ENCODE measurements around the gene AKR7A3. TPM values are rescaled to one million over a fixed set of nuclear protein-coding genes. Genes with fewer than 3 reads are reported as not detected.
"Not testable (repeated sequence)": the region's sequence is repeated elsewhere in the genome, so short reads cannot be mapped to it uniquely, and the experiment has no call there.

AKR7A3 gene
- total and polyA plus RNA-seq, 9 of the 15 experiments (the other 6 are each of a cell fraction or from before 2014, with no cell fraction given) = 0.04 to 1.5 (median 0.44) TPM; not detected in 1

GRCh38 chr1:19305880-19306279 is 17.3 kb upstream of the AKR7A3 start:
- ATAC-seq (no peak), DNase-seq (ENCODE audit: extremely low read depth in 1 of 4, low spot score in 3 of 4) (no peak), FAIRE-seq (no peak)
- Histone ChIP-seq H3K4me1 (replicated peaks in 1 of 2; ENCODE audit: control insufficient read depth in 2 of 2, insufficient read depth in 2 of 2, low read length in 2 of 2) (peaks cover 3 to 8% of the 10 kb centered on the region in 2 experiments; a peak in 3 of 5 replicates), H2AFZ (ENCODE audit: low read depth, low read length) (no peak overlapping the region), H3K4me2 (ENCODE audit: insufficient read depth, low read length) (no peak overlapping the region), H3K79me2 (ENCODE audit: control insufficient read depth, insufficient read depth, low read length) (peaks cover 4% of the 10 kb centered on the region), H3K27ac (ENCODE audit: extremely low read depth, low read depth, low read length) (no peak overlapping the region), H3K9ac (ENCODE audit: insufficient read depth in 1 of 2, low read depth in 2 of 2, low read length in 2 of 2) (no peak overlapping the region), H3K36me3 (ENCODE audit: control insufficient read depth, insufficient read depth, low read length) (peaks cover 68% of the 10 kb centered on the region), H3K27me3 (ENCODE audit: control insufficient read depth in 2 of 2, insufficient read depth in 2 of 2, low read length in 2 of 2) (no peaks in the 10 kb centered on the region), H3K9me1 (ENCODE audit: control insufficient read depth, insufficient read depth, low read length) (no peaks in the 10 kb centered on the region), H3K4me3 (no peak overlapping the region), H4K20me1 (replicated peaks; ENCODE audit: control insufficient read depth, insufficient read depth, low read length) (no peaks in the 10 kb centered on the region), H3K9me3 (replicated peaks; ENCODE audit: control insufficient read depth, insufficient read depth, low read depth, low read length) (no peaks in the 10 kb centered on the region)
- ChIA-PET CTCF (ENCODE audit: low intra/inter-chr PET ratio) (no interaction called here), POLR2A (interaction anchor here (0.6 to 1.5 kb wide), 4 partner anchors 9 to 534 kb away, joined by 3 to 5 read pairs (median 4); no protein-coding TSS in a partner anchor)
- TF ChIP-seq ZBTB33 (CRISPR knock-in tag; IDR thresholded peaks at IDR 0.05) (peak; percentile 67; the same call in 1 of the 2 replicates), CTCF (IDR thresholded peaks at IDR 0.05 in 2 of 3, conservative IDR thresholded peaks at IDR 0.05 in 1 of 3; ENCODE audit: insufficient read depth in 2 of 3, low read depth in 1 of 3, low read length in 3 of 3) (peak in 1 of 3 experiments; percentile 16; a peak in 1 of 6 replicates), DNMT1 (IDR thresholded peaks at IDR 0.05) (no peak)
- WGBS (ENCODE audit: insufficient coverage, low coverage, missing lambda C conversion rate) = 88% methylated on average over 11 of the region's 11 CpGs
- in situ Hi-C loops (cut with MboI) (no loop called here), intact Hi-C loops (cut with micrococcal nuclease) (no loop called here)
- BruUV-seq (replicated peaks) = no TSS peak

- H3K36me3 ChIP-seq (ENCODE audit: control insufficient read depth, insufficient read depth, low read length) = peaks cover 66% of the 10 kb centered on the region
- CTCF ChIA-PET (ENCODE audit: low intra/inter-chr PET ratio); H3K9ac ChIP-seq (ENCODE audit: insufficient read depth in 1 of 2, low read depth in 2 of 2, low read length in 2 of 2); H3K27me3 ChIP-seq (ENCODE audit: control insufficient read depth in 2 of 2, insufficient read depth in 2 of 2, low read length in 2 of 2); H2AFZ ChIP-seq (ENCODE audit: low read depth, low read length); H3K4me1 ChIP-seq (replicated peaks in 1 of 2; ENCODE audit: control insufficient read depth in 2 of 2, insufficient read depth in 2 of 2, low read length in 2 of 2); H4K20me1 ChIP-seq (replicated peaks; ENCODE audit: control insufficient read depth, insufficient read depth, low read length); H3K4me2 ChIP-seq (ENCODE audit: insufficient read depth, low read length); in situ Hi-C loops (cut with MboI); H3K9me3 ChIP-seq (replicated peaks; ENCODE audit: control insufficient read depth, insufficient read depth, low read depth, low read length); H3K27ac ChIP-seq (ENCODE audit: extremely low read depth, low read depth, low read length); DNase-seq (ENCODE audit: extremely low read depth in 1 of 4, low spot score in 3 of 4); BruUV-seq (replicated peaks); intact Hi-C loops (cut with micrococcal nuclease); H3K4me3 ChIP-seq; H3K9me1 ChIP-seq (ENCODE audit: control insufficient read depth, insufficient read depth, low read length); H3K79me2 ChIP-seq (ENCODE audit: control insufficient read depth, insufficient read depth, low read length); ATAC-seq; FAIRE-seq: not testable (repeated sequence)
- WGBS (ENCODE audit: insufficient coverage, low coverage, missing lambda C conversion rate) = 94% methylated on average over 7 of the region's 10 CpGs
- POLR2A ChIA-PET = interaction anchor here (0.6 to 1.5 kb wide), 3 partner anchors 9 to 93 kb away, joined by 3 to 6 read pairs (median 3); no protein-coding TSS in a partner anchor
These were observed 15.5 kb upstream of the AKR7A3 start for GRCh38 chr1:19304081-19304480.

Data from K562 (cell line).